ENCODE data around the gene DRAXIN. TPM values are rescaled to one million over a fixed set of nuclear protein-coding genes. Genes with fewer than 3 reads are reported as not detected.

Gene DRAXIN
- total RNA-seq, 4 donors from 2014 or later: 0.06 to 0.41 TPM; not detected in 2

- intact Hi-C loops (cut with DNase I; ENCODE audit: low total_unique reads): no loop called here
- no peak overlapping the region for H3K27ac ChIP-seq
- DNase-seq: no peak
Measured at GRCh38 chr1:11767922-11768704, 76.6 kb downstream of the DRAXIN start.

GRCh38 chr1:11768821-11769220 lies 77.3 kb downstream of the DRAXIN start:
- H3K9me3 ChIP-seq: no peaks in the 10 kb centered on the region
- no peak for DNase-seq
- no peaks in the 10 kb centered on the region for H3K27me3 ChIP-seq
- TF ChIP-seq POLR2A (IDR thresholded peaks at IDR 0.05) (no peak), CTCF (IDR thresholded peaks at IDR 0.05) (no peak)
- no peaks in the 10 kb centered on the region for H3K4me1 ChIP-seq
- intact Hi-C loops (cut with DNase I; ENCODE audit: low total_unique reads): no loop called here
- H3K4me3 ChIP-seq: no peak overlapping the region
- H3K36me3 ChIP-seq: no peaks in the 10 kb centered on the region
- H3K27ac ChIP-seq: no peak overlapping the region

More at GRCh38 chr1:11767922-11768704, 76.6 kb downstream of the DRAXIN start:
- no peaks in the 10 kb centered on the region for H3K9me3 ChIP-seq
- no peaks in the 10 kb centered on the region for H3K4me1 ChIP-seq
- TF ChIP-seq CTCF (IDR thresholded peaks at IDR 0.05): no peak
- TF ChIP-seq POLR2A (IDR thresholded peaks at IDR 0.05): no peak
- H3K27me3 ChIP-seq: no peaks in the 10 kb centered on the region
- no peaks in the 10 kb centered on the region for H3K36me3 ChIP-seq
- H3K4me3 ChIP-seq: no peak overlapping the region

GRCh38 chr1:11769274-11769673 lies 77.8 kb downstream of the DRAXIN start:
- Histone ChIP-seq H3K4me1 (no peaks in the 10 kb centered on the region), H3K27me3 (no peaks in the 10 kb centered on the region), H3K36me3 (no peaks in the 10 kb centered on the region), H3K27ac (no peak overlapping the region), H3K4me3 (no peak overlapping the region), H3K9me3 (no peaks in the 10 kb centered on the region)
- intact Hi-C loops (cut with DNase I; ENCODE audit: low total_unique reads): no loop called here
- TF ChIP-seq CTCF (IDR thresholded peaks at IDR 0.05) (no peak), POLR2A (IDR thresholded peaks at IDR 0.05) (no peak)
- DNase-seq: no peak

GRCh38 chr1:11770011-11770410 lies 78.5 kb downstream of the DRAXIN start:
- H3K27me3 ChIP-seq: no peaks in the 10 kb centered on the region
- no peaks in the 10 kb centered on the region for H3K4me1 ChIP-seq
- no peak overlapping the region for H3K27ac ChIP-seq
- intact Hi-C loops (cut with DNase I; ENCODE audit: low total_unique reads): no loop called here
- DNase-seq: no peak
- H3K4me3 ChIP-seq: no peak overlapping the region
- no peak for TF ChIP-seq CTCF (IDR thresholded peaks at IDR 0.05)
- no peak for TF ChIP-seq POLR2A (IDR thresholded peaks at IDR 0.05)
- no peaks in the 10 kb centered on the region for H3K36me3 ChIP-seq
- no peaks in the 10 kb centered on the region for H3K9me3 ChIP-seq

- TF ChIP-seq CTCF (IDR thresholded peaks at IDR 0.05) (no peak), POLR2A (IDR thresholded peaks at IDR 0.05) (no peak)
- Histone ChIP-seq H3K4me3 (no peak overlapping the region), H3K27me3 (no peaks in the 10 kb centered on the region), H3K27ac (no peak overlapping the region), H3K9me3 (no peaks in the 10 kb centered on the region), H3K36me3 (no peaks in the 10 kb centered on the region), H3K4me1 (no peaks in the 10 kb centered on the region)
- intact Hi-C loops (cut with DNase I; ENCODE audit: low total_unique reads): no loop called here
- DNase-seq: no peak
Measured at GRCh38 chr1:11771481-11772043, 80.1 kb downstream of the DRAXIN start.

All from uterus (tissue), 4 donors.